Measurements from ENCODE around the gene CRTC3. TPM values are rescaled to one million over a fixed set of nuclear protein-coding genes. Genes with fewer than 3 reads are reported as not detected.

Gene CRTC3
- total RNA-seq (10 to 100 TPM; 17.0 to 20.3 TPM), polyA plus RNA-seq (ENCODE audit: insufficient read length in 2 of 2) (10 to 100 TPM; 29.4 to 32.5 TPM)
- long read RNA-seq, donor 1, full-length matches to known transcripts, result 3 of 3 reads
- long read RNA-seq, donor 1, partial matches to known transcripts, result 0 of 3 reads
- long read RNA-seq, donor 1, other reads (novel, unspliced or antisense), result 0 of 3 reads
- long read RNA-seq, donor 2, result 0 reads
- long read RNA-seq, donor 3, result 0 reads
- long read RNA-seq, donor 4, result 0 reads

- Histone ChIP-seq H3K36me3 (ENCODE audit: control insufficient read depth, insufficient read depth, low read length) (no peaks in the 10 kb centered on the region), H3K4me1 (ENCODE audit: control insufficient read depth, insufficient read depth, low read length) (peaks cover 13% of the 10 kb centered on the region), H3K4me3 (ENCODE audit: low read depth, low read length) (peak within 1 kb of the TSS; percentile 81), H3K9me3 (ENCODE audit: control insufficient read depth, insufficient read depth, low read length) (no peaks in the 10 kb centered on the region), H3K27me3 (ENCODE audit: control insufficient read depth, insufficient read depth, low read length) (no peaks in the 10 kb centered on the region), H3K27ac (ENCODE audit: low read depth, low read length) (peak within 1 kb of the TSS; percentile 84)
- WGBS (ENCODE audit: insufficient coverage), result 2% methylated on average over 104 of the region's 104 CpGs
- peak in 5 of 6 donors; percentile 24 to 82 (median 36) for DNase-seq (ENCODE audit: low read depth in 4 of 6, low spot score in 6 of 6)
Observed at GRCh38 chr15:90529371-90530249, at the start of gene CRTC3. Gene CRTC3, plus strand, starts transcription at chr15:90529923. Its CDS starts 149 bp downstream, at chr15:90530072.

GRCh38 chr15:90481023-90481422 is 48.7 kb upstream of the CRTC3 start:
- no peaks in the 10 kb centered on the region for H3K27me3 ChIP-seq (ENCODE audit: control insufficient read depth, insufficient read depth, low read length)
- WGBS (ENCODE audit: insufficient coverage), result 75% methylated on average over 3 of the region's 3 CpGs
- peaks cover 18% of the 10 kb centered on the region for H3K36me3 ChIP-seq (ENCODE audit: control insufficient read depth, insufficient read depth, low read length)
- H3K27ac ChIP-seq (ENCODE audit: low read depth, low read length), result no peak overlapping the region
- no peak for DNase-seq (ENCODE audit: low read depth in 4 of 6, low spot score in 6 of 6)
- no peak overlapping the region for H3K4me3 ChIP-seq (ENCODE audit: low read depth, low read length)
- no peaks in the 10 kb centered on the region for H3K4me1 ChIP-seq (ENCODE audit: control insufficient read depth, insufficient read depth, low read length)
- no peaks in the 10 kb centered on the region for H3K9me3 ChIP-seq (ENCODE audit: control insufficient read depth, insufficient read depth, low read length)

- WGBS (ENCODE audit: insufficient coverage), result 56% methylated on average over 4 of the region's 7 CpGs
- Histone ChIP-seq H3K9me3 (ENCODE audit: control insufficient read depth, insufficient read depth, low read length) (no peaks in the 10 kb centered on the region), H3K27me3 (ENCODE audit: control insufficient read depth, insufficient read depth, low read length) (no peaks in the 10 kb centered on the region), H3K4me1 (ENCODE audit: control insufficient read depth, insufficient read depth, low read length) (no peaks in the 10 kb centered on the region), H3K36me3 (ENCODE audit: control insufficient read depth, insufficient read depth, low read length) (peaks cover 24% of the 10 kb centered on the region), H3K4me3 (ENCODE audit: low read depth, low read length) (no peak overlapping the region), H3K27ac (ENCODE audit: low read depth, low read length) (no peak overlapping the region)
- DNase-seq (ENCODE audit: low read depth in 4 of 6, low spot score in 6 of 6), result peak; percentile 13 to 89 (median 46)
Observed at GRCh38 chr15:90482124-90483011, 47.4 kb upstream of the CRTC3 start.

GRCh38 chr15:90483012-90483307 is 46.8 kb upstream of the CRTC3 start:
- Histone ChIP-seq H3K27ac (ENCODE audit: low read depth, low read length) (no peak overlapping the region), H3K4me3 (ENCODE audit: low read depth, low read length) (no peak overlapping the region), H3K36me3 (ENCODE audit: control insufficient read depth, insufficient read depth, low read length) (peaks cover 23% of the 10 kb centered on the region), H3K9me3 (ENCODE audit: control insufficient read depth, insufficient read depth, low read length) (no peaks in the 10 kb centered on the region), H3K4me1 (ENCODE audit: control insufficient read depth, insufficient read depth, low read length) (no peaks in the 10 kb centered on the region), H3K27me3 (ENCODE audit: control insufficient read depth, insufficient read depth, low read length) (no peaks in the 10 kb centered on the region)
- no CpG with 5 or more reads among the region's 1 CpG for WGBS (ENCODE audit: insufficient coverage)
- no peak for DNase-seq (ENCODE audit: low read depth in 4 of 6, low spot score in 6 of 6)

GRCh38 chr15:90483637-90484036 is 46.1 kb upstream of the CRTC3 start:
- H3K9me3 ChIP-seq (ENCODE audit: control insufficient read depth, insufficient read depth, low read length), result no peaks in the 10 kb centered on the region
- no peak for DNase-seq (ENCODE audit: low read depth in 4 of 6, low spot score in 6 of 6)
- H3K27ac ChIP-seq (ENCODE audit: low read depth, low read length), result no peak overlapping the region
- H3K27me3 ChIP-seq (ENCODE audit: control insufficient read depth, insufficient read depth, low read length), result no peaks in the 10 kb centered on the region
- WGBS (ENCODE audit: insufficient coverage), result no CpG with 5 or more reads among the region's 2 CpGs
- no peaks in the 10 kb centered on the region for H3K4me1 ChIP-seq (ENCODE audit: control insufficient read depth, insufficient read depth, low read length)
- H3K4me3 ChIP-seq (ENCODE audit: low read depth, low read length), result no peak overlapping the region
- peaks cover 23% of the 10 kb centered on the region for H3K36me3 ChIP-seq (ENCODE audit: control insufficient read depth, insufficient read depth, low read length)

GRCh38 chr15:90487186-90487585 is 42.5 kb upstream of the CRTC3 start:
- Histone ChIP-seq H3K36me3 (ENCODE audit: control insufficient read depth, insufficient read depth, low read length) (peaks cover 22% of the 10 kb centered on the region), H3K27me3 (ENCODE audit: control insufficient read depth, insufficient read depth, low read length) (no peaks in the 10 kb centered on the region), H3K27ac (ENCODE audit: low read depth, low read length) (no peak overlapping the region), H3K4me1 (ENCODE audit: control insufficient read depth, insufficient read depth, low read length) (no peaks in the 10 kb centered on the region), H3K9me3 (ENCODE audit: control insufficient read depth, insufficient read depth, low read length) (no peaks in the 10 kb centered on the region), H3K4me3 (ENCODE audit: low read depth, low read length) (no peak overlapping the region)
- DNase-seq (ENCODE audit: low read depth in 4 of 6, low spot score in 6 of 6), result no peak
- WGBS (ENCODE audit: insufficient coverage), result 89% methylated on average over 6 of the region's 8 CpGs

GRCh38 chr15:90489514-90489913 is 40.2 kb upstream of the CRTC3 start:
- H3K9me3 ChIP-seq (ENCODE audit: control insufficient read depth, insufficient read depth, low read length), result no peaks in the 10 kb centered on the region
- no peaks in the 10 kb centered on the region for H3K27me3 ChIP-seq (ENCODE audit: control insufficient read depth, insufficient read depth, low read length)
- no peaks in the 10 kb centered on the region for H3K4me1 ChIP-seq (ENCODE audit: control insufficient read depth, insufficient read depth, low read length)
- H3K36me3 ChIP-seq (ENCODE audit: control insufficient read depth, insufficient read depth, low read length), result peaks cover 23% of the 10 kb centered on the region
- no peak overlapping the region for H3K27ac ChIP-seq (ENCODE audit: low read depth, low read length)
- no peak overlapping the region for H3K4me3 ChIP-seq (ENCODE audit: low read depth, low read length)
- DNase-seq (ENCODE audit: low read depth in 4 of 6, low spot score in 6 of 6), result no peak
- no CpG with 5 or more reads among the region's 1 CpG for WGBS (ENCODE audit: insufficient coverage)

- no peak for DNase-seq (ENCODE audit: low read depth in 4 of 6, low spot score in 6 of 6)
- 100% methylated on average over 1 of the region's 2 CpGs for WGBS (ENCODE audit: insufficient coverage)
- H3K4me1 ChIP-seq (ENCODE audit: control insufficient read depth, insufficient read depth, low read length), result no peaks in the 10 kb centered on the region
- no peaks in the 10 kb centered on the region for H3K9me3 ChIP-seq (ENCODE audit: control insufficient read depth, insufficient read depth, low read length)
- H3K4me3 ChIP-seq (ENCODE audit: low read depth, low read length), result no peak overlapping the region
- peaks cover 22% of the 10 kb centered on the region for H3K36me3 ChIP-seq (ENCODE audit: control insufficient read depth, insufficient read depth, low read length)
- no peak overlapping the region for H3K27ac ChIP-seq (ENCODE audit: low read depth, low read length)
- no peaks in the 10 kb centered on the region for H3K27me3 ChIP-seq (ENCODE audit: control insufficient read depth, insufficient read depth, low read length)
Observed at GRCh38 chr15:90489944-90490343, 39.8 kb upstream of the CRTC3 start.

GRCh38 chr15:90493647-90494046 is 36.1 kb upstream of the CRTC3 start:
- Histone ChIP-seq H3K27ac (ENCODE audit: low read depth, low read length) (no peak overlapping the region), H3K27me3 (ENCODE audit: control insufficient read depth, insufficient read depth, low read length) (no peaks in the 10 kb centered on the region), H3K9me3 (ENCODE audit: control insufficient read depth, insufficient read depth, low read length) (no peaks in the 10 kb centered on the region), H3K4me1 (ENCODE audit: control insufficient read depth, insufficient read depth, low read length) (no peaks in the 10 kb centered on the region), H3K36me3 (ENCODE audit: control insufficient read depth, insufficient read depth, low read length) (peaks cover 21% of the 10 kb centered on the region), H3K4me3 (ENCODE audit: low read depth, low read length) (no peak overlapping the region)
- no peak for DNase-seq (ENCODE audit: low read depth in 4 of 6, low spot score in 6 of 6)

All from spinal cord (tissue), 10 donors.